NOMO-1 (cell line): Measurements from ENCODE around the gene KCNQ1OT1.

Experiments
- DNase-seq, 2 experiments: peaks; one replicate each; lab custom pipeline; 2025; ENCODE audit not compliant: unreplicated experiment in 2 of 2; lab: John Stamatoyannopoulos, UW

Gene KCNQ1OT1

DNA sequence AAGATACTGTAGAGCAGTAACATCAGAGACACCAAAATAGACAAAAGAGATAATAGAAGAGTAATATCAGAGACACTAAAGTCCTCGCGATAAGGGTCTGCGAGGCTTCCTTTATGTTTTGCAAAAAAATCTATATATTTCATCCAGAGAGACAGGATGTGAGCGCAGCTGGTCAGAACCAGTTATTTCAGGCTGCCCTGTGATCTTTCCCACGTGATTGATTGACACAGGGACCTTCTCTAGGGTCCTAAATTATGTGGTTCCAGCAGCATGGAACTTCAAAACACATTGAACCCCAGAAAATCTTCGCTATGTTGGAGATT lies 136.9 kb downstream of the KCNQ1OT1 start:
- no peak for DNase-seq

- DNase-seq: no peak
These were observed 137.9 kb downstream of the KCNQ1OT1 start for GRCh38 chr11:2561696-2562581.

DNA sequence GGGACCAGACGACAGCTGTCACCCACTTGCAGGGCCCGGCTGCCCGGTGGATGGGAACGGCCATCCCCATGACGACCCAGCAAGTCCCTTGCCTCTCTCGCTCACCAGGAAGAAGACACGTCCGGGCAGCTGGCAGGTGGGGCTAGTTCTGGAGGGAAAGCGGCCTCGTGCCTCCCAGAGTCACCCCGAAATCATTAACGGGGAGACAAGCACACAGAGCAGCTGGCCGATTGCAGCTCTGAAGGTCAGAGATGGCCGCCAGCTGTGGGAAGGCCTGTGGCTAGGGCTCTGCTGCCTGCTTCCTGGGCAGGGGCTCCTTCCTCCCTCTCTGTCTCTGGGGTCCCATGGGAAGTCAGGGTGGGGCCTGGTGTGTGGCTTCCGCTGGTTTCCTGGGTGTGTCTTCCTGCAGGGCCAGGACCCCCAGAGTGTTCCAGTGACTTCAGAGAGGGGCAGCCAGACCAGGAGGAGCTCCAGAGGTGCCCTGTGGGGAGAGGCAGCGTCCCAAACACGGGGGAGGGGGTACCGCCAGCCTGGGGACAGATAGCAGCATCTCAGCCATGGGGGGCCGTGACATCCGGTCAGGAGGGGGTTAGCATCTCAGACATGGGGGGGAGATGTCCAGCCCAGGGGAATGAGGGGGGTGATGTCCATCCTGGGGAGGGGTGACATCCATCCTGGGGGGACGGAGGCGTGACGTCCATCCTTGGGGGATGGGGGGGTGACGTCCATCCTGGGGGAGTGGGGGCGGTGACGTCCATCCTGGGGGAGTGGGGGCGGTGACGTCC lies 140.1 kb downstream of the KCNQ1OT1 start:
- DNase-seq: no peak

- DNase-seq: no peak
These were observed 140.8 kb downstream of the KCNQ1OT1 start for GRCh38 chr11:2558861-2559526.

DNA sequence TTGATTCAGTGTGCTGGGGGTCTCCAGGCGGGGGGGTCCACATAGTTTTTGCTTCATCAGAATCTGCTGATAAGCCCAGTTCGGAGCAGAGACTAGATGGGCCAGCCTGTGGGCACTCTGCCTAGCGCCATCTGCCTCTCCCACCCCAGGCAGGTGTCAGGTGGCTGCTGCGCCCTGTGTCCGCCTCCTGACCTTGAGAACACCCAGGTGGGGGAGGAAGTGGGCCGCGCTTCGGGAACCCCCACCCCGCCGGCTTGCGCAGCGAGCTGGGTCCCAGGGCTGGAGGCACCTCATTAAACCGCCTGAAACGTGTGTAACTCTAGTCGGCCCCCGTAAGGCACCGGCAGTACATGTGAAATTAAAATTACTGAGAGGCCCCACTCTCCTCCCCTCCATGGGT lies 141.4 kb downstream of the KCNQ1OT1 start:
- DNase-seq: no peak
